ENCODE data around the gene PLCH2.

PLCH2 gene

DNA sequence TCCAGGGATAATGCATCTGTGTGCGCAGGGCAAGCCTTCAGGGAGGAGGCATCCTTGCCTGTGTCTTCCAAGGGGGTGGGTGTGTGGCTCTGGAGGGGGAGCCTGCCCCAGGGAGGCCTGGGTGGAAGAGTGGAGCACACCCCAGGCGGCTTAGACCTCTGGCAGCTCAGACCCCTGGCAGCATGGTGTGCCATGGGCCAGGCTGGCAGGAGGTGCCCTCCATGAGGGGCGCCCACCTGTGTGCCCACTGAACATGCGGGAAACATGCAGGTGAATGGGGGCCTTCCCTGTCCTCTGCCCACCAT is 51.4 kb downstream of the PLCH2 start:
- H3K36me3 ChIP-seq (ENCODE audit: insufficient read depth, low read length) = 0 out of 2 replicates have a peak, but pooled peaks cover 7% of the 10 kb centered on the region
- H3K4me1 ChIP-seq (ENCODE audit: insufficient read depth, low read length, severe bottlenecking) = peaks cover 26% of the 10 kb centered on the region
- H3F3A ChIP-seq (ENCODE audit: insufficient read depth, low read length) = no peaks in the 10 kb centered on the region
- 0 out of 2 replicates have a peak, but pooled peaks cover 9% of the 10 kb centered on the region for H3K27me3 ChIP-seq (ENCODE audit: insufficient read depth, low read length)
- H3K9ac ChIP-seq (ENCODE audit: low read length) = no peak overlapping the region
- H3K4me3 ChIP-seq (ENCODE audit: low read depth, low read length, poor library complexity, severe bottlenecking) = no peak overlapping the region
- H2AFZ ChIP-seq (ENCODE audit: low read length) = no peak overlapping the region
- H3K9me3 ChIP-seq (ENCODE audit: low read length) = no peaks in the 10 kb centered on the region
- peaks cover 33% of the 10 kb centered on the region for H3K79me2 ChIP-seq (ENCODE audit: insufficient read depth, low read length)
- H4K20me1 ChIP-seq (ENCODE audit: insufficient read depth, low read length) = no peaks in the 10 kb centered on the region
- no peak overlapping the region for H3K27ac ChIP-seq (ENCODE audit: low read depth, low read length, poor library complexity, severe bottlenecking)
- H3K9me2 ChIP-seq (ENCODE audit: low read depth, low read length) = no peaks in the 10 kb centered on the region
- H3K4me2 ChIP-seq (ENCODE audit: low read length) = no peak overlapping the region
- TF ChIP-seq EZH2 (IDR thresholded peaks at IDR 0.05; ENCODE audit: borderline replicate concordance, low read length) = no peak
- no peak for TF ChIP-seq CTCF (IDR thresholded peaks at IDR 0.05; ENCODE audit: low read length)

GRCh38 chr1:2528016-2528415 is 51.9 kb downstream of the PLCH2 start:
- no peaks in the 10 kb centered on the region for H4K20me1 ChIP-seq (ENCODE audit: insufficient read depth, low read length)
- 0 out of 2 replicates have a peak, but pooled peaks cover 9% of the 10 kb centered on the region for H3K27me3 ChIP-seq (ENCODE audit: insufficient read depth, low read length)

GRCh38 chr1:2528611-2528965 is 52.5 kb downstream of the PLCH2 start:
- Histone ChIP-seq H3K4me1 (ENCODE audit: insufficient read depth, low read length, severe bottlenecking) (peaks cover 26% of the 10 kb centered on the region), H3K4me3 (ENCODE audit: low read depth, low read length, poor library complexity, severe bottlenecking) (no peak overlapping the region), H3K9me2 (ENCODE audit: low read depth, low read length) (no peaks in the 10 kb centered on the region), H3K27ac (ENCODE audit: low read depth, low read length, poor library complexity, severe bottlenecking) (no peak overlapping the region), H3K36me3 (ENCODE audit: insufficient read depth, low read length) (no peaks in the 10 kb centered on the region), H4K20me1 (ENCODE audit: insufficient read depth, low read length) (no peaks in the 10 kb centered on the region), H3F3A (ENCODE audit: insufficient read depth, low read length) (no peaks in the 10 kb centered on the region), H2AFZ (ENCODE audit: low read length) (no peak overlapping the region), H3K4me2 (ENCODE audit: low read length) (no peak overlapping the region), H3K9ac (ENCODE audit: low read length) (no peak overlapping the region), H3K79me2 (ENCODE audit: insufficient read depth, low read length) (peaks cover 22% of the 10 kb centered on the region), H3K9me3 (ENCODE audit: low read length) (no peaks in the 10 kb centered on the region), H3K27me3 (ENCODE audit: insufficient read depth, low read length) (0 out of 2 replicates have a peak, but pooled peaks cover 9% of the 10 kb centered on the region)
- TF ChIP-seq CTCF (IDR thresholded peaks at IDR 0.05; ENCODE audit: low read length) (no peak), EZH2 (IDR thresholded peaks at IDR 0.05; ENCODE audit: borderline replicate concordance, low read length) (no peak)

More at GRCh38 chr1:2528016-2528415, 51.9 kb downstream of the PLCH2 start:
- peaks cover 28% of the 10 kb centered on the region for H3K79me2 ChIP-seq (ENCODE audit: insufficient read depth, low read length)
- no peak overlapping the region for H3K4me2 ChIP-seq (ENCODE audit: low read length)
- no peaks in the 10 kb centered on the region for H3K9me2 ChIP-seq (ENCODE audit: low read depth, low read length)
- H3K36me3 ChIP-seq (ENCODE audit: insufficient read depth, low read length) = 0 out of 2 replicates have a peak, but pooled peaks cover 2% of the 10 kb centered on the region
- H3K9me3 ChIP-seq (ENCODE audit: low read length) = no peaks in the 10 kb centered on the region
- no peak overlapping the region for H2AFZ ChIP-seq (ENCODE audit: low read length)
- no peak overlapping the region for H3K9ac ChIP-seq (ENCODE audit: low read length)
- no peaks in the 10 kb centered on the region for H3F3A ChIP-seq (ENCODE audit: insufficient read depth, low read length)
- no peak for TF ChIP-seq CTCF (IDR thresholded peaks at IDR 0.05; ENCODE audit: low read length)
- TF ChIP-seq EZH2 (IDR thresholded peaks at IDR 0.05; ENCODE audit: borderline replicate concordance, low read length) = no peak
- H3K4me3 ChIP-seq (ENCODE audit: low read depth, low read length, poor library complexity, severe bottlenecking) = no peak overlapping the region
- H3K4me1 ChIP-seq (ENCODE audit: insufficient read depth, low read length, severe bottlenecking) = peaks cover 26% of the 10 kb centered on the region
- no peak overlapping the region for H3K27ac ChIP-seq (ENCODE audit: low read depth, low read length, poor library complexity, severe bottlenecking)
